HG03280 (cell line): ENCODE results near the gene SHCBP1.
"Not testable (repeated sequence)": the region's sequence is repeated elsewhere in the genome, so short reads cannot be mapped to it uniquely, and the experiment has no call there.

Experiments
- ATAC-seq: cut with Tn5 transposase; IDR thresholded peaks from one replicate; pipeline ENCODE4 v1.9.1; 2021; ENCODE audit warnings: mild to moderate bottlenecking, moderate library complexity; ENCODE audit not compliant: unreplicated experiment

SHCBP1 gene

DNA sequence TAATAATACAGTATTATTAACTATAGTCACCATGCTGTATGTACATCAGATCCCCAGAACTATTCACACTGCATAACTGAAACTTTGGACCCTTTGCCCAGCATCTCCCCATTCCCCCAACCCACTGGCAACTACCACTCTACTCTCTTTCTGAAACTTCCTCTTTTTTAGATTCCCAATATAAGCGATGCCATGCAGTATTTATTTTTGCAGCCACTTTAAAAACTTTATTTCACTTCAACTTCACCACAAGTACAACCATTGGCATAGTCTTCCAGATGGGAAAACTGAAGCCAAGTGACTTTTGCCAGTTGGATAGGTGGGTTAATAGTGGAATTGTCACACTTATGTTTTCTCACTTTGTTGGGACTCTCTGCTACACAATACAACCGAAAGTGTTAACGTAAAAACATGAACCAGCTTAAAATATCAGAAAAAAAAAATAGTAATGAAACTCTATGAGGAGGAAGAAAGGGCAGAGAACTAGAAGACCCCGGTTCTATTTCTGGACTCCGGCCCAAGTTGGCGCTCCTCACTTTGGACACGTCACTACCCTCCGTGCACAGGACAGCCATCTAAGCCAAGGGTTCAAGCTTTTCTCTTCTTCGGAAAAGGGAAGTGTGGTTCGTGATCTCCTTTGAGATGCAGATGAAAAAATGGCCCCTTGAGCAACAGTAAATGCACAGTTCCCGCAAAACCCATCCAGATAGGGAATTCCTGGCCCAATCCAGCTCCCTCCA, 743 bp downstream of the SHCBP1 start:
- ATAC-seq, result peak; percentile 11

DNA sequence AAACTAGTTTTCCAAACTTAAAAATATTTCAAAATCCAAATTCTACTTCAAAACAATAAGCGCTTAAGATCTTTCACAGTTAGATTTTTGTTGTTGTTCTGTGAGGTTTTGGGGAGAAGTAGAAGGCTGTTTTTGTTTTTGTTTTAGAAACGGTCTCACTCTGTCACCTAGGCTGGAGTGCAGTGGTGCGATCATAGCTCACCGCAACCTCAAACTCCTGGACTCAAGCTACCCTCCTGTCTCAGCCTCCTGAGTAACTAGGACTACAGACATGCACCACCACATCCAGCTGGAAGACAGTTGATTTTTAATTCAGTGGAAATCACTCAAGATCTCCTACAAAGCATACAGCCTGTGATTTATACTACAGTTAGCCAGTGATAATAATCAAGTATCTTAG, 2.7 kb downstream of the SHCBP1 start:
- ATAC-seq, result peak; percentile 31

DNA sequence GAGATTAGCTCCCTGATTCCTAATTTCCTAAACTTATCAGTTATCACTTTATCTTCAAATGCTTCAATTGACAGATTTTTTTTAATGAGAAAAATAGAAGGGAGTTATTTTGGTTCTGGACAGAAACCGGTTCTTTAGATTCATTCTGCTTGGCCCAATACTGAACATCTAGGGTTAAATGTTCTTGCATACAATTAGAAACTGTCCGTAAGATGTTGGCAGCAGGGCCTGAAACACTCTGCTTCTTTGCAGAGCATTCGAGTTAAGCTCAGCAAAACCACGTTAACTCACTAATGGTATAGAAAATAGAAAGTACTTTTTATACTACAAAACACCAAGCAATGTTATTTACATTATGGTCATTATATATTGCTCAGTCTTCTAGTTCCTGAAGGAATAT, 7.2 kb downstream of the SHCBP1 start:
- no peak for ATAC-seq

DNA sequence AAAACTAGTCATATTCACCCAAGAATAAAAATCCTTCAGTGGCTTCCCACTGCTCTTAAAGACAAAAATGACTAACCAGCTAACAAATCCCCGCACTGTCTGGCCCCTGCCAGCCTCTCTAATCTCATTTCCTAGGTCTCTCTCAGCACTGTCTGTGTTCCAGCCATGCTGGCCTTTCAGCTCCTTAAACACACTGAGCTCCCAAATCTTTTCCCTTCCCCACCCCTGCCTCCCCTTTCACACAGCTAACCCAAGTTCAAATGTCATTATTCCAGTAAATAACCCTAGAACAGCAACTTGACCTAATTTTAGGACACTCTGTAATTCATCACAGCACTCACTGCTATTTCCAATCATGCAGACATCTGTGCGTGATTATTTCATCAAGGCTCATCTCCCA, 7.8 kb downstream of the SHCBP1 start:
- no peak for ATAC-seq

DNA sequence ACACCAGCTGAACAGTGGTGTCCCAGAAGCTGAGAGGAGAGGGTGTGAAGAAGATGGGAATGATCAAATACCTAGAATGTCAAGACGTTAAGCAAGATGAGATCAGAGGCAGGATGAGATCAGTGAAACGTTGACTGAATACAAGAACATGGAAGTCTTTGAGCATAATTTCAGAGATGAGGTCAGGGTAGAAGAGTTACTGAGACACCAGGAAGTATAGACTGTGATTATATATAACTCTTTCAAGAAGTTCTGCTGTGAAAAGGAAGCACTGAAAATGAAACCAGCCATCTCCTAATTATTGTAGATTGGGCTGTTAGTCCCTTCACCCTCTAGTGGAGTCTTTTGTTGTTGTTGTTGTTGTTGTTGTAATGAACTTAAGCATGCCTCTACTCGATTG, 9.1 kb downstream of the SHCBP1 start:
- peak; percentile 60 for ATAC-seq

DNA sequence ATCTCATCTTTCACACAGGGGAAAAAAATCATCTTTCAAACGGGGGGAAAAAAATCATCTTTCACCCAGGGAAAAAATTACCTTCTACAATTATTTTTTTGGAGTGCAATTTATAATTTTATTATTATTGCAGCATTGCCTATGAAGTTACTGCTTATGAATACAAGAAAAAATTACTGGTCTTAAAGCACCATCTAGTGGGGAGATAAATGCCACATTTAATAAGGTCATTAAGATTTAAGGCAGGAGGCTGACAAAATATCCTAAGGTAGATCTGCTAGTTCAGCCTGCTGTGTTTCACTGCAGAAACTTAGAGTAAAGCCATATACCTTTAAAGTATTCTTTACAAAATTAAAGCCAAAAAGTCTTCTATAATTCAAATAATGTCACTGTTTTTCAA, 13.7 kb downstream of the SHCBP1 start:
- ATAC-seq, result no peak

DNA sequence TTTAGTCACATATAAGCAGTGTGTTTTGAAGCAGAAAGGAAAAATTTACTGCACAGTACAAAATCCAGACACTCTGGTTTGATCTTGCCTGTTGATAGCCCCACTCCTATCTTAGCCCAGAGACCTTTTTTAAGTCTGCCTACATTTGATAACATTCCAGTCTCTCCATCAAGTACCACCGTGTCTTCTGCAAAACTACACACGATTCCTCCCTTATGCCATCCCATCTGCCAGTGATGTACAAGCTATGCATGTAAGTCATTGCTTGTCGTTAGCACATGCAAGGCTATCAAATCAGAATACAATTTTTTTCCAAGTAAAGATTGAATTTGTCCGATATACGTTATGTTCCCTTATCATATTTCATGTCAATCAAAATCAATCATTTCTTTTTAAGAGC, 14.9 kb downstream of the SHCBP1 start:
- ATAC-seq, result no peak

DNA sequence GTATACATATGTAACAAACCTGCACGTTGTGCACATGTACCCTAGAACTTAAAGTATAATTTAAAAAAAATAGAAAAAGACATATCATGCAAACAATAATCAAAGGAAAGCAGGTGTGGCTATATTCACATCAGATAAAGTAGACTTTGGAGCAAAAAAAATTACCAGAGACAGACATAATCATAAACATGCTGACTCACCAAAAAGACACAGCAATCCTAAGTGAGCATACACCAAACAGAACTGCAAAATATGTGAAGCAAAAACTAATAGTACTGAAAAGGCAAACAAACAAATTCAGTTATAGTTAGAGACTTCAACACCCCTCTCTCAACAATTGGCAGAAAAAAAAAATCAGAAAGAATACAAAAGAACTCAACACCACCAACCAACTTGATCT, 29.9 kb downstream of the SHCBP1 start:
- ATAC-seq, result no peak

DNA sequence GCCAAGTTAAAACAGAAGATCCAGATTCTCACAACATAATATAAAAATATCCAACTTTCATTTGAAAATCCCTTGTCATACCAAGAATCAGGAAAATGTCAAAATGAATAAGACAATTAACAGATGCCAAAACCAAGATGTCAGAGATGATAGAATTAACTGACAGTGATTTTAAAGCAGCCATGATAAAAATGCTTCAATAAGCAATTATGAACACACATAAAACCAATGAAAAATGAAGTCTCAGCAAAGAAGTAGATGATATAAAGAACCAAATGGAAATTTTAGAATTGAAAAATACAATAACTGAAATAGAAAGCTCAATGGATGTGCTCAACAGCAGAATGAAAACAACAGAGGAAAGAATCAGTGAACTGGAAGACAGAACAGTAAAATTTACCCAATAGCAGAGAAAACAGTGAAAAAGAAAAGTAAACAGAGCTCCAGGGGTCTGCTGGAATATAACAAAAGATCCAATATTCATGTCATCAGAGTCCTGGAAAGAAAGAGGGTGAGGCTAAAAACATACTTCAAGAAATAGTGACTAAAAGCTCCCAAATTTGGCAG, 35.1 kb downstream of the SHCBP1 start:
- no peak for ATAC-seq

DNA sequence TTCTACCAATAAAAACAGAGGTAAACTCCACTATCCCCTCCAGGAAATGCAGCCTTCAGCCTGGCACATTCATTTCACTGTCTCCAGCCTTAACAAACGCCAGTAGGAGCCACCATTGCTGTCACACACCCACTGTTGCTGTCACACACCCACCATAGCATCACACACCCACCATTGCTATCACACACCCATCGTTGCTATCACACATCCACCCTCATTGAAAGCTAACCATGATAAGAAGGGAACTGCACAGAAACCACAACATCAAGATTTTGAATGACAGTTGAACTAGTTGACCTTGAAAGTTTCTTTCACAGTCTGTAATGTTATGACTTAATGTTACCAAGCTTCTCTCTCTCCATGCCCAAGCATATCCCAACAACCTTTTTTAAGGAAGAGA, 38.1 kb downstream of the SHCBP1 start:
- no peak for ATAC-seq

DNA sequence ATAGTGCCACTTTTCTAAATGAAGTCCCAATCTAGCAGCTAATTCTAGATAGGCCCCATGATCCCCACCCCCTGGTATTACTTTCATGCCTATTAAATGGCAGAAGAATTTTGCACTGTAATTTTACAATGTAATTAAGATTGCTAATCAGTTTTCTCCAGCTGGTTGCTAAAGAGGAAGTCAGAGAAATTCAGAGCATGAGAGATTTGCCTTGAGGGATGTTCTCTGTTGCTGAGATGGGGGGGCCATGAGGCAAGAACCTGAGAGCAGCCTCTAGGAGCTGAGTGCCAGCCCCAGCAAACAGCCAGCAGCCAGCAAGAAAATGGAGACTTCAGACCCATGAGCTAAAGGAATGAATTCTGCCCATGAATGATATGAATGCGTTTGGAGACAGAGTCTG, 38.9 kb downstream of the SHCBP1 start:
- ATAC-seq, result no peak

DNA sequence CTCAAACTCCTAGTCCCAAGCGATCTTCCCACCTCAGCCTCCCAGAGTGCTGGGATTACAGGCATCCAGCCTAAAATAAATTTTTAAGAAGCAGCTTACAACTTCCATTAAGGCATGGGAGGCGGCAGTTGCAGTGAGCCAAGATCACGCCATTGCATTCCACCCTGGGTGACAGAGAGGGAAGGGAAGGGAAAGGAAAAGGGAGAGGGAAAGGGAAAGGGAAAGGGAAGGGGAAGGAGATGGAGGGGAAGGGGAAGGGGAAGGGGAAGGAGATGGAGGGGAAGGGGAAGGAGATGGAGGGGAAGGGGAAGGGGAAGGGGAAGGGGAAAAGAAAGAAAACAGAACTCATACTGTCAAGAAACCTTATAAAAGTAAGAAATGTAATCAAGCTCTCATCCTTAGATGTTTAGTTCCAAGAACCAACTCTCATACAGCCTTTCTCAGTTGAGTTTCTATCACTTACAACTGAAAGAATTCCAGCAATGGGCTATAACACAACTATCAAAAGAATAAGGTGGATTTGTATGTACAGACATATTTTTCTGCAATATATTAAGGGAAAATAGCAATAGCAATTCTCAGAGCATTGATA, 43.1 kb downstream of the SHCBP1 start:
- no peak for ATAC-seq

DNA sequence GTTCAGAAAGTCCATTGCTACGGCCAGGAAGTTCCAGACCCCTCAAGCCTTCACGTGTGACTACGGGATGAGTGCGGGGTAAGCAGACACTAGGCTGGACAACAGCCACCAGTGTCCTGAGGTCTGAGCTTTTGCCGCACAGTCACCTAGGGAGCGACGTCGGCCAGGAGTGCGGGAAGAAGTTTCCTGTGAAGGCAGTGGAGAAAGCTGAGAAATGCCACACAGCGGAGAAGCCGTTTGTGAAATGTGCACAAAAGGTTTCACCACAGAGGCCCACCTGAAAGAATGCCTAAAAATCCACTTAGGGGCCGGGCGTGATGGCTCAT, 47.4 kb downstream of the SHCBP1 start:
- ATAC-seq, result no peak

DNA sequence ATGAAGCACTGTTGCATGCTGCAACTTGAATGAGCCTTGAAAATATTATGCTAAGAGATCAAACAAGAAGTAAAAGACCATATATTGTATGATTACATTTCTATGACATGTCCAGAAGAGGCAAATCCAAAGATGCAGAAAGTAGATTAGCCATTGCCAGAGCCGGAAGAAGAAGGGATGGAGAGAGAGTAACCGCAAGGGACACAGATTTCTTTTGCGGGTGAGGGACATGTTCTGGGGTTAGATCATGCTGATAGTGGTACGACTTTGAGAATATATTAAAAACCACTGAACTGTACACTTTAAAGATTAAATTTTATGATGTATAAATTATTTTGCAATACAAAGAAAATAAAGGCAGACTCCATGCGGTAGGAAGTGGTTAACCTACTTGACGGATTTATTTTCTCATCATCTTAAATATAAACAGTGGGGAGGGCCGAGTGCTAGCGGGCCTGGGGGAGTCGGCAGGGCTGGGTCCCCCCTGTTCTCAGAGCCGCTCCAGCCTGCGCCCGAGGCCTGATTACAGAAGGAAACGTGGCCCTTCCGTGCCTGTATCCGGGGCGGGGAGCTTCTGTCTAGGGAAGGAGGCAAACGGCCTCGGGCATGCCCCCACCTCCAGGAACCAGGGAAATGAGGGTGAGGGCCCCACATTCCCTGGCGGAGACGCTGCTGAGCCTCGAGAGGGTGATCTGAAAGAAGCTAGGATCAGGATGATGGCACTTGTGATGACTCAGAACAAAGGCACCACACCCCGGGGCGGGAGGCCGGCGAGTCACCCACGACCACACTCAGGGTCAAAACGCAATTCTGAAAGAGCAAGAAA, 48.0 kb downstream of the SHCBP1 start:
- ATAC-seq, result no peak

DNA sequence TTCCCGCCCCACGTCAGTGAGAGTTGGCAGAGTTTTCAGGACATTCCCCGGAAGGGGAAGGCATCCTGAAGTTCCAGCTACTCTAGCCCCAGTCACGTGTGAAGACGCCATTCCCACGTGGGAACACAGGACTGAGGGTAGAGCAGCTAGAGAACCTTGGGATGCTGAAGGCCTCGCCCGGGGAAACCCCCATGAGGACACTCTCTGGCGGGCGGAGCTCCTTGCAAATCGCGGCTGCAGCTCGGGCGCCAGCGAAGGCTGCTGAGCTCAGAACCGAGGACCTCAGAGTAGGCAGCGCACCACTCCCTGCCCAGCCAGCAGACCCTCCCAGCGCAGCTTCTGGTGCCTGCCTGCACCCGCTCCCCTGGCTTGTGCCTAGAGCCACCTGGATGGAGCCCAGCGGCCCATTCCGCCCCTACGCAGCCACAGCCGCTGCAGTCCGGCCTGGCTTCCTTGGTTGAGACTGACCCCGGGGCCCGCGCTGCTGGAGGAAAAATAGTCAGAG, 51.9 kb downstream of the SHCBP1 start:
- ATAC-seq, result no peak

DNA sequence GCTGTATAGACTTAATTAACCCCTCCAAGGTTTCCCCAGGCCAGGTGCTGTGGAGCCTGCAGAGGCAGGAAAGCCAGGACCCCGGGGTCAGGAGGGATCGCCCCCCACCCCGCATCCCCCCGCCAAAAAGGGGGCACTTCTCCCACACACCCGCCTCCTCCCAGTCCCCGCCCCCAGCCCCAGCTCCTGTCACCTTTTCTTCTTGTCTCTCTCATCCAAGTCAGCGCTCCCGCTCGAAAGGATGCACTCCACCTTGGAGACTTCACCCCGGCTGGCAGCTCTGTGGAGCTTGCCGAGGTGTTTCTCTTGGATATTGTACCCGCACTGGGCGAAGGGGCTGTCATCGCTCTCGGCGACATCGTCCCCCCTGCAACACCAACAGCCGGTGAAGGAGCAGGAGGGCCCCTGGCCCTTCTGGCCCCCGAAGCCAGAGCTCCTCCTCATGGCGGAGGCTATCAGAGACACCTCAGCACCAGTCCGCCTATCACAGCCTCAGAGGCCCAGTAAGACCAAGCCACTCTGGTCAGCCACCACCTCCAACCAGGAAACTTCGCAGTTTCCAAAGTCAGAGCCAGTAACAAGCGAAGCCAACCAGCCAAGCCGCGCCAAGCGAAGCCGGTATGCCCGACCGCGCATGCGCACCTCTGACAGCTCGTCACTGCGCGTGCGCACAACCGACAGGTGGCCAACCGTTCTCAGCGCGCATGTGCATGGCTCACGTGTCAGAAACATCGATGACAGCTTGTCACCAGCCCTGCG, 52.5 kb downstream of the SHCBP1 start:
- ATAC-seq, result no peak

DNA sequence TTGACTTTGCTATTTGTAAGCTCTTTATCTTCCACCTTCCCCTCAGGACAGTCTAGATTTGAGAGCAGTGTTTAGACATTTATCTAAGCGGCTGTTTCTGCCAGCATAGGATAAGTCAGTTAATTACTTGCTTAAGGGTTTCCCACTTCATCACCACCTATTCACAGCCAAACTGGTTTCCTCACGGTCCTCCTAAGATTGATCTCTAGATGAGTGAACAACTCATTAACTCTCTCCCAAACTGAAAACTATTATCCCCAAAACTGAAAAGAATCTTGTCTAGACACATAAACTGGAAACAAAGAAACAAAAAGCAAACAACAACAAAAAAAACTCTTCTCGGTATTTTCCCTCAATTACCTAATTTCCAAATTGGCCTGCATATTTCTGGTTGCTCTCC, 58.2 kb downstream of the SHCBP1 start:
- ATAC-seq, result no peak

DNA sequence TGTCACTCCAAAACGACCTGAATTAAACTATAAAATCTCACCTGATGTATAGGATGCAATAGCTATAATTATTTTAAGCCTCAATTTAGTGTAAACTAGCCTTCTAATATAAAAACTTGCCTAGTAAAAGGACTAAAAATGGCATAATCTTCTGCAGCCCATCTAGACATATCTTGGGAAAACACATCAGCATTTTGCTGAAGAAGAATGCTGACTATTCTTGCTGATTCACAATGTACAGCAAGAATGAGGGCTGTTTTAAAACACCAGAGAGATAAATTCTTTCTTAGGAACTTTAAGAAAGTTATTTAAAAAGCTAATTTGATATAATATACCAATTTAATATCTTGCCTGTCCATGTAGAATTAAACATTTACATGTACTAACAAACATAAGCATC, 63.2 kb downstream of the SHCBP1 start:
- no peak for ATAC-seq

DNA sequence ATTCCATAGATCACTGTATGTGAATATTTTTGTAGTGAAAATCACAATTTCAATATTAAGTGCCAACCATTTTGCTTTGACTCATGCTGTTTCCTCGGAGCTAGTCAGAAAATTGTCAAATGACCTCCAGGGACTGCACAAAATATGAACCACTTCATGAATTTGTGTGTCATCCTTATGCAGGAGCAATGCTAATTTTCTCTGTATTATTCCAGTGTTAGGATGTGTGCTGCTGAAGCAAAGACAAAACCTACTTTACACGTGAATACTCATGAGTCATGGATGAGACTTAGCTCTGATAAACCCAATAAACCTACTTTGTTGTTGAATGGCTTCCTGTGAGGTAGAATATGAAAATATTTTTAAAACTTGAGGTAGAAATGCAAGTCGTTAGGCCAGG, 65.2 kb downstream of the SHCBP1 start:
- ATAC-seq, result no peak

DNA sequence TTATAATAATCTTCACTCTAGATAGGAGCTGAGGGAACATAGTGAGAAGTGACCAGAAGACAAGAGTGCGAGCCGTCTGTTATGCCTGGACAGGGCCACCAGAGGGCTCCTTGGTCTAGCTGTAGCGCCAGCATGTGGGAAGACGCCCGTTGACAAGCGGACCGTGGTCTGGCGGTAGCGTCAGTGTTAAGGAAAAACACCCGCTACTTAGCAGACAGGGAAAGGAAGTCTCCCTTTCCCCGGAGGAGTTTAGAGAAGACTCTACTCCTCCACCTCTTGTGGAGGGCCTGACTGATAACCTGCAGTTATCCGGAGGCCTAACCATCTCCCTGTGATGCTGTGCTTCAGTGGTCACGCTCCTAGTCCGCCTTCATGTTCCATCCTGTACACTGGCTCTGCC, 66.7 kb downstream of the SHCBP1 start:
- ATAC-seq, result not testable (repeated sequence)

DNA sequence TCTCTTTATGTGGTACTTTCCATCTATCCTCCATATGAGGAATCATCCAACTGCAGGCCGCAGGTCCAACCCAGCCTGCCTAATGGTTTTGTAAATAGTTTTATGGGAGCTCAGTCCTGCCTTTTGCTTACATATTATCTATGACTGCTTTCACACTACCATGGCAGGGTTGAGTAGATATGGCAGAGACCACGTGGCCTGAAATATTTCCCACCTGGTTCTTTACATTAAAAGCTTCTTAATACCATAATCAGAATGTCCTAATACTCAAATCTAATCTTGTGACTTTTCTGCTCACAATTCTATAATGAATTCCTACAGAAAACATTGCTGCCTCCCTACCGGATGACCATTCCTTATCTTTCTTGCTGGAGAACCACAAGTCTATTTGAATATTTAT, 71.7 kb downstream of the SHCBP1 start:
- ATAC-seq, result no peak
